Chondrocyte (in vitro differentiated cells): ENCODE data around the gene TDRD10. TPM values are rescaled to one million over a fixed set of nuclear protein-coding genes. Genes with fewer than 3 reads are reported as not detected.

Experiments used
- DNase-seq: peaks from one replicate; pipeline ENCODE4 v3.0.0; 2021; ENCODE audit warnings: mixed read lengths, low spot score
- H3K27ac Mint-ChIP-seq: one replicate; pipeline ENCODE4 v1.8.0; 2021; ENCODE audit warnings: mild to moderate bottlenecking, moderate library complexity, mixed read lengths; ENCODE audit not compliant: unreplicated experiment
- H3K27me3 Mint-ChIP-seq: 2 replicates; pipeline ENCODE4 v1.8.0; 2021; ENCODE audit warnings: low read depth, mixed read lengths
- H3K36me3 Mint-ChIP-seq: 2 replicates; pipeline ENCODE4 v1.8.0; 2021; ENCODE audit warnings: low read depth, mixed read lengths
- H3K4me1 Mint-ChIP-seq: 2 replicates; pipeline ENCODE4 v1.8.0; 2021; ENCODE audit warnings: low read depth, mild to moderate bottlenecking, mixed read lengths
- H3K4me3 Mint-ChIP-seq: one replicate; pipeline ENCODE4 v1.8.0; 2021; ENCODE audit warnings: mild to moderate bottlenecking, moderate library complexity, mixed read lengths; ENCODE audit not compliant: unreplicated experiment
- H3K9me3 Mint-ChIP-seq: 2 replicates; pipeline ENCODE4 v1.8.0; 2021; ENCODE audit warnings: low read depth, mixed read lengths
- total RNA-seq: library from RNA; stranded (reverse); gene quantifications from 3 replicates; pipeline ENCODE4 v1.2.1, GENCODE V29; 2021
- TF ChIP-seq, protein P1 (sequence below): fragments of 200-600 bp; sonication (generic); IDR thresholded peaks from 2 replicates; pipeline ENCODE4 v1.5.0; 2021; ENCODE audit warnings: antibody characterized with exemption, mild to moderate bottlenecking, moderate library complexity

The TDRD10 gene
- total RNA-seq, 1 donor from 2014 or later: 0.17 TPM

DNA sequence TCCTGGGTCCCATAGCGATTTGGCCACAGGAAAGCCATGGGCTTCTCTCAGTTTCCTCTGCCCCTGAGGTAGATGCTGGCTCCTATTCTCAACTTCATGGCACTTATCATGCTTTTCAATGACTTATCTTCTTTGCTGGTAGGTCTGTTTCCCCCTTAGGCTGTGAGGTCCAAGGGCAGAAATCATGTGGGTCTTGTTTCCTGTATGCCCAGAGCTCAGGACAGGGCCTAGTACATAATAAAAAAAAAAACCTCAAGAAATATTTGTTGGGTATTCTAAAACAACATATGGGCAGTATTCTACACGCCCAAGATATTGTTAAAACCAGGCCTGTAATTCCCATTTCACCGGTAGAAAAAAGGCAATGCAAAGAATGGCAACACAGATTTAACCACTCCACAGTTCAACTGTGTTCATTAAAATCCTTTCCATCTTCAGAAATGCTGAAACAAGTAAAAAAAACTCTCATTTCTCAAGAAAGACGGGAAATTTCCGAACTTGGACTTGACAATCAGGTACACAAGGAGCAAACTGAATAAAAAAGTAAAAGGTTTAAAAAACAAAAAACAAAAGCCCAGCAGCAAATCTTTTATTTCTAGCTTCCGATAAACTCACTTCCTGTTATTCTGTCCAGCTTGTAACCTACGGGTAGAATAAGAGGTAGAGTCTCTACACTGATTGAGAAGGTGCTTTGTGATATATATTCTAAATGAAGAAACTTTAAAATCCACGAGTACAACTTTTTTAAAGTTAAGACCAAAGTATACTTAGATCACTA lies 6.3 kb upstream of the TDRD10 start:
- no peak for DNase-seq
- H3K4me3 Mint-ChIP-seq: no peak overlapping the region
- H3K27me3 Mint-ChIP-seq: peaks cover 56% of the 10 kb centered on the region
- no peaks in the 10 kb centered on the region for H3K9me3 Mint-ChIP-seq
- H3K4me1 Mint-ChIP-seq: no peaks in the 10 kb centered on the region
- TF ChIP-seq, protein P1, sequence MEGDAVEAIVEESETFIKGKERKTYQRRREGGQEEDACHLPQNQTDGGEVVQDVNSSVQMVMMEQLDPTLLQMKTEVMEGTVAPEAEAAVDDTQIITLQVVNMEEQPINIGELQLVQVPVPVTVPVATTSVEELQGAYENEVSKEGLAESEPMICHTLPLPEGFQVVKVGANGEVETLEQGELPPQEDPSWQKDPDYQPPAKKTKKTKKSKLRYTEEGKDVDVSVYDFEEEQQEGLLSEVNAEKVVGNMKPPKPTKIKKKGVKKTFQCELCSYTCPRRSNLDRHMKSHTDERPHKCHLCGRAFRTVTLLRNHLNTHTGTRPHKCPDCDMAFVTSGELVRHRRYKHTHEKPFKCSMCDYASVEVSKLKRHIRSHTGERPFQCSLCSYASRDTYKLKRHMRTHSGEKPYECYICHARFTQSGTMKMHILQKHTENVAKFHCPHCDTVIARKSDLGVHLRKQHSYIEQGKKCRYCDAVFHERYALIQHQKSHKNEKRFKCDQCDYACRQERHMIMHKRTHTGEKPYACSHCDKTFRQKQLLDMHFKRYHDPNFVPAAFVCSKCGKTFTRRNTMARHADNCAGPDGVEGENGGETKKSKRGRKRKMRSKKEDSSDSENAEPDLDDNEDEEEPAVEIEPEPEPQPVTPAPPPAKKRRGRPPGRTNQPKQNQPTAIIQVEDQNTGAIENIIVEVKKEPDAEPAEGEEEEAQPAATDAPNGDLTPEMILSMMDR: no peak
- H3K27ac Mint-ChIP-seq: no peak overlapping the region
- no peaks in the 10 kb centered on the region for H3K36me3 Mint-ChIP-seq

DNA sequence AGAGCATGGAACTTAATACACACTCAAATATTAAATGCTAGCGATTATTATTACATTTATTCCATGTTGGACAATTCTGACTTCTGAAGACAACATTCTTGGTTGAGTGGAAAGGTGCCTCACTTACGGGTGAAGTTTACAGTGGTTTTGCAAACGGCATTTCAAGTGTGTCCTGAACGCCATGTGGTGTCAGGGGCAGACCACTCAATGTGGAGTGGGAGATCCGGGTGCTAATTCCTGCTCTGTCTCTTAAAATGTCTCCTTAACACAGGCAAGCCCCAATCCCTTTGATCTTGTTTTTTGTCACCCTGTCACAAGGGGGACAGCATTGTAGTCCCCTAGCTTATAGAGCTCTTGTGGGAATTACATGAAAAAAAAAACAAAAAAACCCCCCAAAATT lies 5.6 kb upstream of the TDRD10 start:
- TF ChIP-seq, protein P1: no peak
- Mint-ChIP-seq H3K36me3 (no peaks in the 10 kb centered on the region), H3K27me3 (peaks cover 56% of the 10 kb centered on the region), H3K27ac (no peak overlapping the region), H3K4me3 (no peak overlapping the region), H3K9me3 (no peaks in the 10 kb centered on the region), H3K4me1 (peaks cover 3% of the 10 kb centered on the region)
- no peak for DNase-seq

DNA sequence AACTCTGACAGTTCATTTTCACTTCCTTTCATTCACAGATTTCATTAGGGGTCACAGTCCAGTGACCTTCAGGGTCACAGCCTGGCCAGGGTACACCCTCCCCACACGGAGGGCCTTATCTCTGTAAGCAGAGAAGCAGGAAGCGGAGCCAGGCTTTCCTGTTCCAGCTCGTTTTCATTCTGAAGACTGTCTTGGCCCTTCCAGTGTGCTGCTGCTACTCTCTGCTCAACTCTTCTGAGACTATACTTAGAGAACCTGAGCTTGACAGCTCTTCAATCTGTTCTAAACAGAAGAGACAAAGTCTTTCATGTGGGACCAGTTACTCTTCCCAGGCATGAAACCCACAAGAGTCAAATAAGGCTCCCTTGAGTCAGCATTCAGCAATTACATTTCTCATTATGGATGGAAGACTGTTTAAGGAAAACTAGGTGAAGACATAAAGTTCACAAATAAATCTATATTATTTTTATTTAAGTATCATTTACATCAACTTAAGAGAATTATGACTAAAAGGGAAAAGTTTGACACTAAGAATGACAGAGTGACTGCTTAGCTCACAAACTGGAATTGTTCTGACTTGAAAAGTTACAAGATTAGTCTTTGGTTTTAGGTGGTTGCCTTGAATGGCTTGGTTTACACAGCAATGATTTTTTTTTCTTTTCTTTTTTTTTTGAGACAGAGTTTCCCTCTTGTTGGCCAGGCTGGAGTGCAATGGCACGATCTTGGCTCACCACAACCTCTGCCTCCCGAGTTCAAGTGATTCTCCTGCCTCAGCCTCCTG lies 4.8 kb upstream of the TDRD10 start:
- no peaks in the 10 kb centered on the region for H3K36me3 Mint-ChIP-seq
- TF ChIP-seq, protein P1: no peak
- peaks cover 4% of the 10 kb centered on the region for H3K4me1 Mint-ChIP-seq
- H3K4me3 Mint-ChIP-seq: no peak overlapping the region
- no peak for DNase-seq
- H3K27me3 Mint-ChIP-seq: peaks cover 49% of the 10 kb centered on the region
- H3K27ac Mint-ChIP-seq: no peak overlapping the region
- no peaks in the 10 kb centered on the region for H3K9me3 Mint-ChIP-seq

DNA sequence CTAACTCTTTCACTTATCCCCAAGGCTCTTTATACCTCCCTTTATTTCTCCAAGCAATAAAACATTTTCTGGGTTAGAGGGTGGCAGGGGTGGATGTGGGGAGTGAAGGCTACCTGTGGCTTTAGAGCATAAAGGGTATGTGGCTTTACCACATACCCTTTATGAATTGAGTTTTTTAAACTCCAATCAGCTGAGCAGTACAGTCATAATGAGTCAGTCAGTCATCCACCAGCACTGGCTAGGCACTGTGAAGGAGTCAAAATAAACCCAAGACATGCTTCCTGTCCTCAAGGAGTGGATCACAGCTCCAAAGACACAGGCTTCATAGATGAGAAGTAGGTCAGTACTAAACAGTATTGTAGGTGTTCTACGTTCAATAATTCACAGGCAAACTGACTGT lies 2.6 kb upstream of the TDRD10 start:
- TF ChIP-seq, protein P1: no peak
- no peaks in the 10 kb centered on the region for H3K9me3 Mint-ChIP-seq
- H3K36me3 Mint-ChIP-seq: no peaks in the 10 kb centered on the region
- DNase-seq: no peak
- peaks cover 4% of the 10 kb centered on the region for H3K4me1 Mint-ChIP-seq
- no peak overlapping the region for H3K4me3 Mint-ChIP-seq
- H3K27me3 Mint-ChIP-seq: peaks cover 55% of the 10 kb centered on the region
- H3K27ac Mint-ChIP-seq: no peak overlapping the region

DNA sequence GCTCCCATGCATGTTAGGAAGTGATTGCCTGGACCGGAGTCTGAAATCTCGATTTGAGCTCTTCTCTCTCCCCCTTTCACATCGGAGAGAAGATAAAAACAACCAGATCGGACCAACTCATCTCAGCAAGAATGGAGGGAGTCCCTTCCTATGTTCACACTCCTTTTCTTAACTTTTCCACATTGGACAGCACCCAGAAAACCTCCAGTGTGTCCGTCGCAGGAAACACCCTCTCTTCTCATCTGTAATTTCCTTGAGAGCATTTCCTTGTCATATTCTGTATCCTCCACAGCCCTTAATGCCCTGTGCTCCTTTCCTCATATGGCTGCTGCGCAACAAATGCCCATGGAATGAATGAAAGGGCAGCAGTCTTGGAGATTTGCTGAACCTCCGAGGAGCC lies 1.5 kb upstream of the TDRD10 start:
- Mint-ChIP-seq H3K27me3 (peaks cover 62% of the 10 kb centered on the region), H3K36me3 (no peaks in the 10 kb centered on the region)

More for the DNA sequence above, 1.5 kb upstream of the TDRD10 start:
- Mint-ChIP-seq H3K9me3 (no peaks in the 10 kb centered on the region), H3K27ac (no peak overlapping the region), H3K4me3 (no peak overlapping the region), H3K4me1 (peaks cover 4% of the 10 kb centered on the region)
- no peak for DNase-seq
- TF ChIP-seq, protein P1: no peak
